ENCODE results near the gene RHCG. TPM values are rescaled to one million over a fixed set of nuclear protein-coding genes. Genes with fewer than 3 reads are reported as not detected.

Gene RHCG
- total and polyA plus RNA-seq, 2 donors (not counting 1 experiment from before 2014, with no cell fraction given) = under 0.01 TPM; not detected in 1

GRCh38 chr15:89447676-89448075, 48.7 kb downstream of the RHCG start:
- H3K79me2 ChIP-seq (ENCODE audit: control insufficient read depth, insufficient read depth, low read length) = no peaks in the 10 kb centered on the region
- no peak overlapping the region for H3K27ac ChIP-seq (ENCODE audit: insufficient read depth, low read length)
- H3K9me3 ChIP-seq (ENCODE audit: control insufficient read depth, insufficient read depth, low read depth, low read length) = no peaks in the 10 kb centered on the region
- H3K36me3 ChIP-seq (ENCODE audit: control insufficient read depth, insufficient read depth, low read length) = no peaks in the 10 kb centered on the region
- H3K4me3 ChIP-seq (replicated peaks in 1 of 4; ENCODE audit: control extremely low read depth in 1 of 4, insufficient read depth in 1 of 4, low read depth in 3 of 4, low read length in 4 of 4) = no peak overlapping the region
- H3K9ac ChIP-seq (ENCODE audit: insufficient read depth, low read length) = no peak overlapping the region
- H2AFZ ChIP-seq (ENCODE audit: low read length) = no peak overlapping the region
- no peaks in the 10 kb centered on the region for H4K20me1 ChIP-seq (ENCODE audit: control insufficient read depth, extremely low read depth, insufficient read depth, low read length)
- no peaks in the 10 kb centered on the region for H3K4me1 ChIP-seq (ENCODE audit: control insufficient read depth, extremely low read depth, insufficient read depth, low read length)
- TF ChIP-seq EZH2 (IDR thresholded peaks at IDR 0.05; ENCODE audit: low read length, missing control alignments) (no peak), CTCF (conservative IDR thresholded peaks at IDR 0.05 in 1 of 2, IDR thresholded peaks at IDR 0.05 in 1 of 2; ENCODE audit: low read depth in 1 of 2, low read length in 2 of 2) (no peak)
- DNase-seq (ENCODE audit: low read depth in 2 of 2) = no peak
- no peak overlapping the region for H3K4me2 ChIP-seq (ENCODE audit: extremely low read depth, insufficient read depth, low read length)
- H3K27me3 ChIP-seq (ENCODE audit: control insufficient read depth, insufficient read depth, low read length) = peaks cover 21% of the 10 kb centered on the region

DNA sequence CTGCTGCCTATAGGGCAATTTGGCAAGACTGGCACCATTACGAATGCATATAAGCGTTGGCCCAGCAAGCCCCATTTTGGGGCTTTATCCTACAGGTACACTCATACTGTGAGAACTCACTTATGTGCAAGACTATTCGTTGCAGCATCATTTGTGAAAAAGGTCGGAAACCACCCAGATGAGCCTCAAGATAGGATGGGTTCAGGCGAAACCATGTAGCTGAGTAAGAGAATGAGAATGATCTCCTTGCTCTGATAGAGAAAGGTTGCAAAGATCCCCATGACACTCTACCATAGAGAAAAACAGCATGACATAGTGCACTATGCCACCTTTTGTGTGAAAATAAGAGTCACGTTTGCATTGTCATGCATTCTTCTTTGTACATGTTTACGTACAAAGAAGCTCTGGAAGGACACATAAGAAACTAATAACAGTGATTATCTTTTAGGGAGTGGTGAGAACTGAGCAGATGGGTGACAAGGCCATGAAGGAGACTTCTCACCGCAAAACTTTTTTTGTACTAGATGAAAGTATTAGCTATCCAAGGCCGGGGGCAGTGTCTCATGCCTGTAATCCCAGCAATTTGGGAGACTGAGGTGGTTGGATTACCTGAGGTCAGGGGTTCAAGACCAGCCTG, 50.0 kb downstream of the RHCG start:
- no peaks in the 10 kb centered on the region for H3K9me3 ChIP-seq (ENCODE audit: control insufficient read depth, insufficient read depth, low read depth, low read length)
- TF ChIP-seq CTCF (conservative IDR thresholded peaks at IDR 0.05 in 1 of 2, IDR thresholded peaks at IDR 0.05 in 1 of 2; ENCODE audit: low read depth in 1 of 2, low read length in 2 of 2) = no peak
- no peak for TF ChIP-seq EZH2 (IDR thresholded peaks at IDR 0.05; ENCODE audit: low read length, missing control alignments)
- H3K79me2 ChIP-seq (ENCODE audit: control insufficient read depth, insufficient read depth, low read length) = no peaks in the 10 kb centered on the region
- H3K4me1 ChIP-seq (ENCODE audit: control insufficient read depth, extremely low read depth, insufficient read depth, low read length) = no peaks in the 10 kb centered on the region
- no peaks in the 10 kb centered on the region for H4K20me1 ChIP-seq (ENCODE audit: control insufficient read depth, extremely low read depth, insufficient read depth, low read length)
- H3K9ac ChIP-seq (ENCODE audit: insufficient read depth, low read length) = no peak overlapping the region
- H3K36me3 ChIP-seq (ENCODE audit: control insufficient read depth, insufficient read depth, low read length) = no peaks in the 10 kb centered on the region
- no peak overlapping the region for H3K4me3 ChIP-seq (replicated peaks in 1 of 4; ENCODE audit: control extremely low read depth in 1 of 4, insufficient read depth in 1 of 4, low read depth in 3 of 4, low read length in 4 of 4)
- DNase-seq (ENCODE audit: low read depth in 2 of 2) = no peak
- no peak overlapping the region for H3K27ac ChIP-seq (ENCODE audit: insufficient read depth, low read length)
- no peak overlapping the region for H3K4me2 ChIP-seq (ENCODE audit: extremely low read depth, insufficient read depth, low read length)
- H3K27me3 ChIP-seq (ENCODE audit: control insufficient read depth, insufficient read depth, low read length) = peaks cover 21% of the 10 kb centered on the region
- H2AFZ ChIP-seq (ENCODE audit: low read length) = no peak overlapping the region

- Histone ChIP-seq H3K36me3 (ENCODE audit: control insufficient read depth, insufficient read depth, low read length) (no peaks in the 10 kb centered on the region), H3K4me2 (ENCODE audit: extremely low read depth, insufficient read depth, low read length) (no peak overlapping the region), H3K9me3 (ENCODE audit: control insufficient read depth, insufficient read depth, low read depth, low read length) (no peaks in the 10 kb centered on the region), H3K4me1 (ENCODE audit: control insufficient read depth, extremely low read depth, insufficient read depth, low read length) (no peaks in the 10 kb centered on the region), H3K9ac (ENCODE audit: insufficient read depth, low read length) (no peak overlapping the region), H3K27ac (ENCODE audit: insufficient read depth, low read length) (no peak overlapping the region), H3K27me3 (ENCODE audit: control insufficient read depth, insufficient read depth, low read length) (peaks cover 21% of the 10 kb centered on the region), H4K20me1 (ENCODE audit: control insufficient read depth, extremely low read depth, insufficient read depth, low read length) (no peaks in the 10 kb centered on the region), H2AFZ (ENCODE audit: low read length) (no peak overlapping the region), H3K4me3 (replicated peaks in 1 of 4; ENCODE audit: control extremely low read depth in 1 of 4, insufficient read depth in 1 of 4, low read depth in 3 of 4, low read length in 4 of 4) (no peak overlapping the region), H3K79me2 (ENCODE audit: control insufficient read depth, insufficient read depth, low read length) (no peaks in the 10 kb centered on the region)
- TF ChIP-seq EZH2 (IDR thresholded peaks at IDR 0.05; ENCODE audit: low read length, missing control alignments) (no peak), CTCF (conservative IDR thresholded peaks at IDR 0.05 in 1 of 2, IDR thresholded peaks at IDR 0.05 in 1 of 2; ENCODE audit: low read depth in 1 of 2, low read length in 2 of 2) (no peak)
- DNase-seq (ENCODE audit: low read depth in 2 of 2) = no peak
These were observed 50.9 kb downstream of the RHCG start for GRCh38 chr15:89445518-89445917.
